ENCODE data around the gene SPATA16. TPM values are rescaled to one million over a fixed set of nuclear protein-coding genes. Genes with fewer than 3 reads are reported as not detected.

The SPATA16 gene
- total and polyA plus RNA-seq, 2 donors (not counting 3 experiments of a cell fraction or from before 2014, with no cell fraction given) = not detected

DNA sequence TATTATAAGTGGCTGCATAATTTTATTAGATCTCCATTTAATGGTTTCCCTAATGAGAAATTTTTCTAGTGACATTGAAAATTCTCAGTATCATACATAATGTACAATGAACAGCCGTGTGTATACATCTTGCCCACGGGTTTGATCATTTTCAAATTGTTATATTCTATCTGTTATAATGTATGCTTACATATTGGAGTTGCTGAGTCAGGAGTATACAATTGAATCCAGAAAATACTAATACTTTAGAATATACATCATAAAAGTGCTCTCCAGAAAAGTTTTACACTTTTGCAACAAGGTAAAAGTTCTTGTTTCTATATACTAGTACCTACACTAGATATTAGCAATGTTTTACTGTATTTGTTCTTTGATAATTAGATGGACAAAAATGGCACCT lies 82.8 kb downstream of the SPATA16 start:
- no peak for DNase-seq (ENCODE audit: low read depth, low spot score)
- H3K36me3 ChIP-seq (ENCODE audit: control insufficient read depth in 2 of 2, extremely low read depth in 1 of 2, insufficient read depth in 2 of 2, low read length in 2 of 2) = no peaks in the 10 kb centered on the region
- no peaks in the 10 kb centered on the region for H3K9me1 ChIP-seq (replicated peaks; ENCODE audit: control insufficient read depth, extremely low read depth, insufficient read depth, low read length)
- no peaks in the 10 kb centered on the region for H3K27me3 ChIP-seq (ENCODE audit: control insufficient read depth in 2 of 2, insufficient read depth in 2 of 2, low read length in 2 of 2)
- no peak overlapping the region for H3K4me2 ChIP-seq (ENCODE audit: insufficient read depth, low read length)
- no peaks in the 10 kb centered on the region for H3K4me1 ChIP-seq (ENCODE audit: control insufficient read depth, extremely low read depth, insufficient read depth, low read length)
- dilution Hi-C loops (cut with MboI; ENCODE audit: extremely low pct_ligation_motif_present, low sequenced_read_pairs) (no loop called here), intact Hi-C loops (cut with micrococcal nuclease) (no loop called here)
- TF ChIP-seq, protein P1, sequence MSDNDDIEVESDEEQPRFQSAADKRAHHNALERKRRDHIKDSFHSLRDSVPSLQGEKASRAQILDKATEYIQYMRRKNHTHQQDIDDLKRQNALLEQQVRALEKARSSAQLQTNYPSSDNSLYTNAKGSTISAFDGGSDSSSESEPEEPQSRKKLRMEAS (IDR thresholded peaks at IDR 0.05; ENCODE audit: insufficient read depth, insufficient read length) = no peak
- no peak for TF ChIP-seq POLR2AphosphoS5 (IDR thresholded peaks at IDR 0.05; ENCODE audit: insufficient read depth, low read depth, low read length)
- no peak for TF ChIP-seq EZH2 (IDR thresholded peaks at IDR 0.05; ENCODE audit: borderline replicate concordance, low read depth, low read length, severe bottlenecking)
- TF ChIP-seq, protein P2, sequence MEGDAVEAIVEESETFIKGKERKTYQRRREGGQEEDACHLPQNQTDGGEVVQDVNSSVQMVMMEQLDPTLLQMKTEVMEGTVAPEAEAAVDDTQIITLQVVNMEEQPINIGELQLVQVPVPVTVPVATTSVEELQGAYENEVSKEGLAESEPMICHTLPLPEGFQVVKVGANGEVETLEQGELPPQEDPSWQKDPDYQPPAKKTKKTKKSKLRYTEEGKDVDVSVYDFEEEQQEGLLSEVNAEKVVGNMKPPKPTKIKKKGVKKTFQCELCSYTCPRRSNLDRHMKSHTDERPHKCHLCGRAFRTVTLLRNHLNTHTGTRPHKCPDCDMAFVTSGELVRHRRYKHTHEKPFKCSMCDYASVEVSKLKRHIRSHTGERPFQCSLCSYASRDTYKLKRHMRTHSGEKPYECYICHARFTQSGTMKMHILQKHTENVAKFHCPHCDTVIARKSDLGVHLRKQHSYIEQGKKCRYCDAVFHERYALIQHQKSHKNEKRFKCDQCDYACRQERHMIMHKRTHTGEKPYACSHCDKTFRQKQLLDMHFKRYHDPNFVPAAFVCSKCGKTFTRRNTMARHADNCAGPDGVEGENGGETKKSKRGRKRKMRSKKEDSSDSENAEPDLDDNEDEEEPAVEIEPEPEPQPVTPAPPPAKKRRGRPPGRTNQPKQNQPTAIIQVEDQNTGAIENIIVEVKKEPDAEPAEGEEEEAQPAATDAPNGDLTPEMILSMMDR (IDR thresholded peaks at IDR 0.05; ENCODE audit: extremely low read depth in 1 of 2, insufficient read depth in 1 of 2, low read depth in 1 of 2, low read length in 2 of 2) = no peak
- TF ChIP-seq JUN (IDR thresholded peaks at IDR 0.05; ENCODE audit: borderline replicate concordance, insufficient read depth, insufficient read length, low read depth) = no peak
- TF ChIP-seq POLR2A (IDR thresholded peaks at IDR 0.05; ENCODE audit: low read depth, low read length) = no peak
- no peak for TF ChIP-seq FOS (IDR thresholded peaks at IDR 0.05; ENCODE audit: borderline replicate concordance, insufficient read depth, low read length)
- no peak for TF ChIP-seq GATA2 (IDR thresholded peaks at IDR 0.05; ENCODE audit: insufficient read depth, insufficient read length, low read depth, low read length)
- TF ChIP-seq MYC (IDR thresholded peaks at IDR 0.05; ENCODE audit: low read depth, low read length) = no peak
- no peaks in the 10 kb centered on the region for H4K20me1 ChIP-seq (replicated peaks; ENCODE audit: control insufficient read depth, extremely low read depth, insufficient read depth, low read length)
- no peaks in the 10 kb centered on the region for H3K9me3 ChIP-seq (replicated peaks; ENCODE audit: control insufficient read depth, insufficient read depth, low read length)
- no TSS peak for BruUV-seq (replicated peaks)
- no peak overlapping the region for H3K4me3 ChIP-seq (replicated peaks in 1 of 3; ENCODE audit: insufficient read depth in 1 of 3, low read depth in 1 of 3, low read length in 3 of 3)
- CTCF ChIA-PET = interaction anchor here (1.0 to 1.3 kb wide), 2 partner anchors 8 to 9 kb away, joined by 3 read pairs; no protein-coding TSS in a partner anchor
- POLR2A ChIA-PET = no interaction called here
- no peak overlapping the region for H3K27ac ChIP-seq (ENCODE audit: insufficient read depth, low read depth, low read length)
- FAIRE-seq = peak; percentile 18
- H2AFZ ChIP-seq (ENCODE audit: low read depth, low read length) = no peak overlapping the region
- H3K9ac ChIP-seq (replicated peaks; ENCODE audit: extremely low read depth, insufficient read depth, low read length) = no peak overlapping the region
- no peaks in the 10 kb centered on the region for H3K79me2 ChIP-seq (ENCODE audit: control insufficient read depth, insufficient read depth, low read length)
